SU-DHL-6 (cell line): ENCODE measurements around the gene FKBP2.

Experiments
- H2AFZ ChIP-seq: fragments of 200-600 bp; sonication (generic); 2 replicates; pipeline ENCODE4 v1.6.1; 2014; ENCODE audit warnings: low read depth, mild to moderate bottlenecking, moderate library complexity, mixed read lengths, antibody characterized with exemption, low read length; ENCODE audit not compliant: severe bottlenecking
- H3F3A ChIP-seq: fragments of 200-600 bp; shearing (Covaris generic); 2 replicates; pipeline ENCODE4 v1.6.0; 2016; ENCODE audit warnings: antibody characterized with exemption, mild to moderate bottlenecking; ENCODE audit not compliant: insufficient read depth
- H3K27ac ChIP-seq: fragments of 200-600 bp; sonication (generic); 2 replicates; pipeline ENCODE4 v1.5.1; 2016; ENCODE audit warnings: low read depth, mild to moderate bottlenecking, low read length, moderate library complexity, mixed read lengths
- H3K27me3 ChIP-seq: fragments of 200-600 bp; sonication (generic), shearing (Covaris generic); 2 replicates; pipeline ENCODE4 v1.6.0; 2014; ENCODE audit warnings: mild to moderate bottlenecking, low read length
- H3K36me3 ChIP-seq: fragments of 200-600 bp; sonication (generic); 2 replicates; pipeline ENCODE4 v1.6.1; 2014; ENCODE audit warnings: mild to moderate bottlenecking, low read length, mixed read lengths
- H3K4me2 ChIP-seq: fragments of 300-600, 200-600 bp; shearing (Covaris generic), sonication (generic); 2 replicates; pipeline ENCODE4 v1.6.0; 2014; ENCODE audit warnings: low read length, low read depth, mild to moderate bottlenecking; ENCODE audit not compliant: poor library complexity, severe bottlenecking
- H3K4me3 ChIP-seq: fragments of 200-600 bp; sonication (generic); 2 replicates; pipeline ENCODE4 v1.5.1; 2014; ENCODE audit warnings: antibody characterized with exemption, low read length, mild to moderate bottlenecking, mixed read lengths; ENCODE audit not compliant: insufficient read depth, poor library complexity, severe bottlenecking
- H3K79me2 ChIP-seq: fragments of 200-600 bp; sonication (generic); 2 replicates; pipeline ENCODE4 v1.6.1; 2014; ENCODE audit warnings: mild to moderate bottlenecking, low read length, moderate library complexity; ENCODE audit not compliant: insufficient read depth
- H3K9ac ChIP-seq: fragments of 200-600 bp; sonication (generic); 2 replicates; pipeline ENCODE4 v1.7.0; 2014; ENCODE audit warnings: mild to moderate bottlenecking, low read length
- H3K9me2 ChIP-seq: fragments of 200-600 bp; sonication (generic); replicated peaks from 2 replicates; pipeline ENCODE4 v1.6.1; 2014; ENCODE audit warnings: low read length; ENCODE audit not compliant: insufficient read depth
- H3K9me3 ChIP-seq: fragments of 200-600 bp; sonication (generic); 2 replicates; pipeline ENCODE4 v1.6.1; 2014; ENCODE audit warnings: low read length, mixed read lengths; ENCODE audit not compliant: insufficient read depth
- H4K20me1 ChIP-seq: fragments of 200-600 bp; sonication (generic); 2 replicates; pipeline ENCODE4 v1.6.1; 2014; ENCODE audit warnings: low read depth, mild to moderate bottlenecking, antibody characterized with exemption, low read length, moderate library complexity, mixed read lengths
- EZH2phosphoT487 ChIP-seq: fragments of 200-600 bp; sonication (generic), shearing (Covaris generic); conservative IDR thresholded peaks from 2 replicates; pipeline ENCODE4 v1.6.1; 2018; ENCODE audit warnings: mild to moderate bottlenecking, antibody characterized with exemption, low read length, moderate library complexity, mixed read lengths
- TF ChIP-seq, protein P1 (sequence below): fragments of 200-600 bp; sonication (generic); IDR thresholded peaks from one replicate; pipeline ENCODE4 v1.5.1; 2017; ENCODE audit warnings: antibody characterized with exemption, mild to moderate bottlenecking, low read length, moderate library complexity; ENCODE audit not compliant: insufficient read depth, poor library complexity, severe bottlenecking

FKBP2 gene

DNA sequence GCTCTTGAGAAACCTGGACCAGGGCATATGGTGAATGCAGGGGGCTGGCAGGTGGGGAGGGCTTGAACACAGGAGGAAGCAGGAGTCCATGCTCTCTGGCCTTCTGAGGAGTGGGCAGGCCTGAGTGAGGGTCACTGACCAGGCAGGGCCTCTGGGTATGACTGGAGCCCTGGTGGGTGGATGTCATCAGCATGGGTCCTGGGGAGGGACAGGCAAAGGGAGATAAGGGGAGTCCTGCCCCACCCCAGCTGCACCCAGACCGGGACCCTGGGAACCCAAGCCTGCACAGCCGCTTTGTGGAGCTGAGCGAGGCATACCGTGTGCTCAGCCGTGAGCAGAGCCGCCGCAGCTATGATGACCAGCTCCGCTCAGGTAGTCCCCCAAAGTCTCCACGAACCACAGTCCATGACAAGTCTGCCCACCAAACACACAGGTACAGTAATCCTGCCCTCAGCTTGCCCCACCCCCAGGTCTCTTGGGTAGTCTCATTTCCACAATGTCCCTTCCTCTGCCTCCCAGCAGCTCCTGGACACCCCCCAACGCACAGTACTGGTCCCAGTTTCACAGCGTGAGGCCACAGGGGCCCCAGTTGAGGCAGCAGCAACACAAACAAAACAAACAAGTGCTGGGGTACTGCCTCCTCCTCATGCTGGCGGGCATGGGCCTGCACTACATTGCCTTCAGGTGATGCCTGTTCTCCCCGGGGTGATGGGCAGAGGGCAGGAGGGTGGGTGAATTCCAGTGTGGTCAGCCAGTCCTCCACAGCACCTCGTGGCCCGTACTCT is 8.5 kb upstream of the FKBP2 start:
- Histone ChIP-seq H2AFZ (no peak overlapping the region), H3F3A (peaks cover 30% of the 10 kb centered on the region), H3K27ac (no peak overlapping the region), H3K9me2 (no peaks in the 10 kb centered on the region), H3K4me2 (no peak overlapping the region), H4K20me1 (no peaks in the 10 kb centered on the region), H3K36me3 (no peaks in the 10 kb centered on the region), H3K79me2 (peaks cover 7% of the 10 kb centered on the region; the same call in 1 of the 2 replicates), H3K4me3 (no peak overlapping the region), H3K9ac (no peak overlapping the region), H3K9me3 (no peaks in the 10 kb centered on the region), H3K27me3 (no peaks in the 10 kb centered on the region)
- no peak for TF ChIP-seq EZH2phosphoT487
- TF ChIP-seq, protein P1, sequence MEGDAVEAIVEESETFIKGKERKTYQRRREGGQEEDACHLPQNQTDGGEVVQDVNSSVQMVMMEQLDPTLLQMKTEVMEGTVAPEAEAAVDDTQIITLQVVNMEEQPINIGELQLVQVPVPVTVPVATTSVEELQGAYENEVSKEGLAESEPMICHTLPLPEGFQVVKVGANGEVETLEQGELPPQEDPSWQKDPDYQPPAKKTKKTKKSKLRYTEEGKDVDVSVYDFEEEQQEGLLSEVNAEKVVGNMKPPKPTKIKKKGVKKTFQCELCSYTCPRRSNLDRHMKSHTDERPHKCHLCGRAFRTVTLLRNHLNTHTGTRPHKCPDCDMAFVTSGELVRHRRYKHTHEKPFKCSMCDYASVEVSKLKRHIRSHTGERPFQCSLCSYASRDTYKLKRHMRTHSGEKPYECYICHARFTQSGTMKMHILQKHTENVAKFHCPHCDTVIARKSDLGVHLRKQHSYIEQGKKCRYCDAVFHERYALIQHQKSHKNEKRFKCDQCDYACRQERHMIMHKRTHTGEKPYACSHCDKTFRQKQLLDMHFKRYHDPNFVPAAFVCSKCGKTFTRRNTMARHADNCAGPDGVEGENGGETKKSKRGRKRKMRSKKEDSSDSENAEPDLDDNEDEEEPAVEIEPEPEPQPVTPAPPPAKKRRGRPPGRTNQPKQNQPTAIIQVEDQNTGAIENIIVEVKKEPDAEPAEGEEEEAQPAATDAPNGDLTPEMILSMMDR: no peak

DNA sequence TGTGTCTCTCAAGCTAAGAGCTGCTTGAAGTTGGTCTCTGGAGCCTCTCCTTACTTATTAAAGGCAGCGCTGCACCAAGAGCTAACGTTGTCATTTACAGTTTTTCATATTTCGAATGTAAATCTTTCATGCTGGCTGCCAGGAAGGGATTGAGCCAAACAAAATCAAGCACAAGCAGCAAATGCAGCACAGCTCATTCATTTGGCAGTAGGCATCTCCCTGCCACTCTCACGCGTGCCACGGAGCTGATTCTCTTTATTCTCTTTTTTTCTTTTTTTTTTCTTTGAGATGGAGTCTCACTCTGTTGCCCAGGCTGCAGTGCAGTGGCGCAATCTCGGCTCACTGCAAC is 8.0 kb upstream of the FKBP2 start:
- no peak overlapping the region for H3K9ac ChIP-seq

DNA sequence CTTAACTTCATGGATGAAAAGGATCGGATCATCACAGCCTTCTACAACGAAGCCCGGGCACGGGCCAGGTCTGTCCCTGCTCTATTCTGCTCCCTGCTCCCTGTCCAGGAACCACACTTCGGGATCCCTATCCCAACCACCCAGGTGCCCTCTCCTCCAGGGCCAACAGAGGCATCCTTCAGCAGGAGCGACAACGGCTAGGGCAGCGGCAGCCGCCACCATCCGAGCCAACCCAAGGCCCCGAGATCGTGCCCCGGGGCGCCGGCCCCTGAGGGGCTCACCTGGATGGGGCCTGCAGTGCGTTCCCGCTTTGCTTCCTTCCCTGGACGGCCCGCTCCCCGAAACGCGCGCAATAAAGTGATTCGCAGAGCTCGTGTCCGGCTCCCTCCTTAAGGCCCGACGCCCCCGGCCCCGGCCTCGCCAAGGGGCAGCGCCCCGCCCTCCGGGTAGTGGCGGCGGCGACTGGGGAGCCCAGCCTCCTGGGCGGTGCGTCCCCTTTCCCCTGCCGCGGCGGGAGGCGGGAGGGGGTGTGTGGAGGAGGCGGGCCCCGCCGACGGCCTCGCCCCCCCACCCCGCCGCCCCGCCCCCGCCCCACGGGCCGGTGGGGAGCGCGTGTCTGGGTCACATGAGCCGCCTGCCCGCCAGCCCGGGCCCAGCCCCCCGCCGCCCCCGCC is 6.8 kb upstream of the FKBP2 start, which contains the start of gene VEGFB:
TSS of gene VEGFB (plus strand) at position 672 of the 674 bp plus-strand sequence. CDS start 250 bp downstream, outside the sequence.
- Histone ChIP-seq H4K20me1 (no peaks in the 10 kb centered on the region), H3K9me2 (no peaks in the 10 kb centered on the region), H3K27ac (peak within 1 kb of the TSS; percentile 62), H2AFZ (no peak within 1 kb of the TSS), H3K79me2 (peaks cover 7% of the 10 kb centered on the region; the same call in 1 of the 2 replicates), H3K36me3 (no peaks in the 10 kb centered on the region), H3K27me3 (no peaks in the 10 kb centered on the region), H3K4me2 (peak within 1 kb of the TSS; percentile 81), H3K9me3 (no peaks in the 10 kb centered on the region), H3K9ac (peak within 1 kb of the TSS; percentile 73), H3K4me3 (peak within 1 kb of the TSS; percentile 72), H3F3A (peaks cover 34% of the 10 kb centered on the region)
- TF ChIP-seq, protein P1: no peak
- TF ChIP-seq EZH2phosphoT487: no peak

More for the DNA sequence above, 8.0 kb upstream of the FKBP2 start:
- H3K36me3 ChIP-seq: no peaks in the 10 kb centered on the region
- H3K4me3 ChIP-seq: no peak overlapping the region
- H2AFZ ChIP-seq: no peak overlapping the region
- peaks cover 28% of the 10 kb centered on the region for H3F3A ChIP-seq
- H3K27me3 ChIP-seq: no peaks in the 10 kb centered on the region
- TF ChIP-seq EZH2phosphoT487: no peak
- TF ChIP-seq, protein P1: no peak
- no peaks in the 10 kb centered on the region for H4K20me1 ChIP-seq
- H3K9me3 ChIP-seq: no peaks in the 10 kb centered on the region
- no peaks in the 10 kb centered on the region for H3K9me2 ChIP-seq
- H3K79me2 ChIP-seq: peaks cover 7% of the 10 kb centered on the region; the same call in 1 of the 2 replicates
- no peak overlapping the region for H3K4me2 ChIP-seq
- H3K27ac ChIP-seq: no peak overlapping the region
